ENCODE data around the gene FOXC2. TPM values are rescaled to one million over a fixed set of nuclear protein-coding genes. Genes with fewer than 3 reads are reported as not detected.

Gene FOXC2
- total RNA-seq, 2 experiments from 2014 or later = not detected

DNA sequence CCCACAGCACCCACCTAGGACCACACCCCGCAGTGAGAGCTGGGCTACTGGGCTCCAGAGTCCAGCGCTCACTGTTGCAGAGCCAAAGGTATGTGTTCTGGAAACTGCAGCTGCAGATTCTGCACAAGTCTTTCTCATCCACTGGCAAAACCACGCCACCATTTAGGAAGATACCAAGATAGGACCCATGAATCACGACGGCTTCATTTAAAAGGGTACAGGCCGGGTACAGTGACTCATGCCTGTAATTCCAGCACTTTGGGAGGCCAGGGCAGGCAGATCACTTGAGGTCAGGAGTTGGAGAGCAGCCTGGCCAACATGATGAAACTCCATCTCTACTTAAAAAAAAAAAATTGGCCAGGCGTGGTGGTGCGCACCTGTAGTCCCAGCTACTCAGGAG lies 37.5 kb upstream of the FOXC2 start:
- no peaks in the 10 kb centered on the region for H3K27me3 Mint-ChIP-seq
- CTCF ChIA-PET = no interaction called here
- TF ChIP-seq, protein P1, sequence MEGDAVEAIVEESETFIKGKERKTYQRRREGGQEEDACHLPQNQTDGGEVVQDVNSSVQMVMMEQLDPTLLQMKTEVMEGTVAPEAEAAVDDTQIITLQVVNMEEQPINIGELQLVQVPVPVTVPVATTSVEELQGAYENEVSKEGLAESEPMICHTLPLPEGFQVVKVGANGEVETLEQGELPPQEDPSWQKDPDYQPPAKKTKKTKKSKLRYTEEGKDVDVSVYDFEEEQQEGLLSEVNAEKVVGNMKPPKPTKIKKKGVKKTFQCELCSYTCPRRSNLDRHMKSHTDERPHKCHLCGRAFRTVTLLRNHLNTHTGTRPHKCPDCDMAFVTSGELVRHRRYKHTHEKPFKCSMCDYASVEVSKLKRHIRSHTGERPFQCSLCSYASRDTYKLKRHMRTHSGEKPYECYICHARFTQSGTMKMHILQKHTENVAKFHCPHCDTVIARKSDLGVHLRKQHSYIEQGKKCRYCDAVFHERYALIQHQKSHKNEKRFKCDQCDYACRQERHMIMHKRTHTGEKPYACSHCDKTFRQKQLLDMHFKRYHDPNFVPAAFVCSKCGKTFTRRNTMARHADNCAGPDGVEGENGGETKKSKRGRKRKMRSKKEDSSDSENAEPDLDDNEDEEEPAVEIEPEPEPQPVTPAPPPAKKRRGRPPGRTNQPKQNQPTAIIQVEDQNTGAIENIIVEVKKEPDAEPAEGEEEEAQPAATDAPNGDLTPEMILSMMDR (IDR thresholded peaks at IDR 0.05) = no peak
- H3K4me1 Mint-ChIP-seq (ENCODE audit: low read depth) = no peaks in the 10 kb centered on the region
- H3K9me3 Mint-ChIP-seq = no peaks in the 10 kb centered on the region
- no peak overlapping the region for H3K4me3 Mint-ChIP-seq
- POLR2A ChIA-PET = no interaction called here
- DNase-seq (no peak), ATAC-seq (no peak)
- peaks cover 6% of the 10 kb centered on the region for H3K36me3 Mint-ChIP-seq (ENCODE audit: low read depth)
- no peak overlapping the region for H3K27ac Mint-ChIP-seq
- intact Hi-C loops (cut with micrococcal nuclease) = no loop called here

- ATAC-seq (no peak), DNase-seq (no peak)
- no peak overlapping the region for H3K27ac Mint-ChIP-seq
- H3K27me3 Mint-ChIP-seq = no peaks in the 10 kb centered on the region
- intact Hi-C loops (cut with micrococcal nuclease) = no loop called here
- TF ChIP-seq, protein P1 (IDR thresholded peaks at IDR 0.05) = no peak
- H3K4me1 Mint-ChIP-seq (ENCODE audit: low read depth) = no peaks in the 10 kb centered on the region
- no peak overlapping the region for H3K4me3 Mint-ChIP-seq
- CTCF ChIA-PET = no interaction called here
- H3K9me3 Mint-ChIP-seq = no peaks in the 10 kb centered on the region
- POLR2A ChIA-PET = interaction anchor here (0.7 kb wide), 1 partner anchor 236 kb away, joined by 3 read pairs; no protein-coding TSS in a partner anchor
- peaks cover 6% of the 10 kb centered on the region for H3K36me3 Mint-ChIP-seq (ENCODE audit: low read depth)
These were observed 36.1 kb upstream of the FOXC2 start for GRCh38 chr16:86530251-86531190.

DNA sequence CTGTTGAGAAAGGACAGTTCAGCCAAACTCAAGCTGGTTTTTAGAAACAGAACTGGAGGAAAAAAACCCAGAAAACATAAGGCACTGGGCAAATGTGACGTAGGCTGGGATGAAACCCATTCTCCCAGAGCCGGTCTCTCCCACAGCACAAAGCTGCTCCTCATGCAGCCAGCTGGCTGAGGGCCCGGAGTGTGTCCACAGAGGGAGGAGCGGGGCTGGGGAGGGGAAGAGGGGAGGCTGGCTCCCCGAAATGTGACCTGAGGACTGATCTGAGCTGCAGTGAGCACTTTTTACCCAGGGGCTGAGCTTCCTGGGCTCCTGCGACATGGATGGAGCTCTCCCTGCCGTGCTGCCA lies 35.5 kb upstream of the FOXC2 start:
- ChIA-PET CTCF (interaction anchor here (1.2 kb wide), 1 partner anchor 11 kb away, joined by 3 read pairs; no protein-coding TSS in a partner anchor), POLR2A (no interaction called here)
- TF ChIP-seq, protein P1 (IDR thresholded peaks at IDR 0.05) = no peak
- intact Hi-C loops (cut with micrococcal nuclease) = no loop called here
- no peak overlapping the region for H3K27ac Mint-ChIP-seq
- no peaks in the 10 kb centered on the region for H3K27me3 Mint-ChIP-seq
- DNase-seq = no peak
- peaks cover 6% of the 10 kb centered on the region for H3K36me3 Mint-ChIP-seq (ENCODE audit: low read depth)
- H3K4me1 Mint-ChIP-seq (ENCODE audit: low read depth) = no peaks in the 10 kb centered on the region
- no peaks in the 10 kb centered on the region for H3K9me3 Mint-ChIP-seq
- no peak for ATAC-seq
- H3K4me3 Mint-ChIP-seq = no peak overlapping the region

- DNase-seq (no peak), ATAC-seq (no peak)
- H3K9me3 Mint-ChIP-seq = no peaks in the 10 kb centered on the region
- ChIA-PET CTCF (interaction anchor here (1.2 kb wide), 1 partner anchor 12 kb away, joined by 3 read pairs; no protein-coding TSS in a partner anchor), POLR2A (no interaction called here)
- no peaks in the 10 kb centered on the region for H3K4me1 Mint-ChIP-seq (ENCODE audit: low read depth)
- TF ChIP-seq, protein P1 (IDR thresholded peaks at IDR 0.05) = no peak
- no peaks in the 10 kb centered on the region for H3K27me3 Mint-ChIP-seq
- no peak overlapping the region for H3K4me3 Mint-ChIP-seq
- no peak overlapping the region for H3K27ac Mint-ChIP-seq
- intact Hi-C loops (cut with micrococcal nuclease) = no loop called here
- H3K36me3 Mint-ChIP-seq (ENCODE audit: low read depth) = peaks cover 6% of the 10 kb centered on the region
These were observed 34.7 kb upstream of the FOXC2 start for GRCh38 chr16:86531641-86532525.

DNA sequence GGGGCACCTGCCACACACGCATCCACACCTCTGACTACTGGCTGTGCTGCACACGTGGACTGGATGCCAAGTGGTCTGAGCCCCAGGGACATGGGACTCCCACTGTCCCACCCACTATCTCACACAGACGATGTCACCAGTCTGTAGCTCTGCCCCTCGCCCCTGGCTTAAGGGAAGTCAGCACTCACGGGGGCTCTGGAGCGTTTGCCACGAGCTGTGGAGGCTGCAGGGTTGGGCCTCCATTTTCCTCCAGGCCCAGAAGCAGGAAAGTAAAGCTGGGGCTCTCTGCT lies 34.2 kb upstream of the FOXC2 start:
- DNase-seq = no peak
- H3K4me3 Mint-ChIP-seq = no peak overlapping the region
- no peak for ATAC-seq
- no peaks in the 10 kb centered on the region for H3K27me3 Mint-ChIP-seq
- H3K36me3 Mint-ChIP-seq (ENCODE audit: low read depth) = peaks cover 6% of the 10 kb centered on the region
- intact Hi-C loops (cut with micrococcal nuclease) = no loop called here
- no peak overlapping the region for H3K27ac Mint-ChIP-seq
- CTCF ChIA-PET = interaction anchor here (1.2 kb wide), 1 partner anchor 12 kb away, joined by 3 read pairs; no protein-coding TSS in a partner anchor
- TF ChIP-seq, protein P1 (IDR thresholded peaks at IDR 0.05) = no peak
- POLR2A ChIA-PET = no interaction called here
- H3K4me1 Mint-ChIP-seq (ENCODE audit: low read depth) = no peaks in the 10 kb centered on the region
- H3K9me3 Mint-ChIP-seq = no peaks in the 10 kb centered on the region
